CD4-positive, alpha-beta T cell treated with Interleukin-4 for 1 hour (primary cell): ENCODE data around the gene TRPM4.
"Not testable (repeated sequence)": the region's sequence is repeated elsewhere in the genome, so short reads cannot be mapped to it uniquely, and the experiment has no call there.

Source experiments
- DNase-seq, 2 donors: peaks; one replicate each; pipeline ENCODE4 v3.0.0-alpha.2; 2020 to 2022

TRPM4 gene

DNA sequence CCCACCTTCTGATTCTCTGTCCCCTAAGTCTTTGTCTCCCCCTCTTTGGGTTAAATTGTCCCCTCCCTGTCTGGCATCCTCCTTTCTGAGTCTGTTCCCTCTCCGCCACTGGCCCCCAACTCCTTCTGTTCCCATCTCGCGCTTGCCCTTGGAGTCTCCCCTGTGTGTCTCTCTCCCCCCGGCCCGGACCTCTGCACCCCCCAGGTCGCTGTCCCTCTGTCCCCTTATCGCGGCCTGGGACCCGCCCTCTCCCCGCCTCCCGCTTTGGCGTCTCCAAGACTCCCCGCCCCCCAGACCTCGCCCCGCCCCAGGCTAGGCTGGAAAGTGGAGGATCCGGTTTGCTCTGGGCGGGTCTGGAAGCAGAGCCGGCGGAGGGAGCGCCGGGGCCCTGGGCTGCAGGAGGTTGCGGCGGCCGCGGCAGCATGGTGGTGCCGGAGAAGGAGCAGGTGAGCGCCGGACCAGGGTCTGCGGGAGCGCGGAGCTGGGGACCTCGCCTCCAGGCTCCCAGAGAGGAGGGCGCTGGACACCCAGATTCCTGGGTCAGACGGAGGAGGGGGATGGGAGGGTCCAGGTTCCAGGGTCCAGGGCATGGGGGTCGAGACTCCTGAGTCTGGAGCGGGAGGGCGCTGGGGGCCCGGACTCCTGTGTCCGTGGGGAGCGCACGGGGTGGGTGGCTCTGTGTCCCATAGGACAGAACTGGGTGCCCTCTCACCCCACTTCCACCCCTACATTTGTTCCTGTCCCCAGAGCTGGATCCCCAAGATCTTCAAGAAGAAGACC lies at the start of gene TRPM4:
Gene TRPM4, plus strand, starts transcription at position 348 of the 780 bp plus-strand sequence. Its CDS starts 75 bp downstream, at position 423.
- peak in 1 of 2 donors; percentile 29 for DNase-seq

DNA sequence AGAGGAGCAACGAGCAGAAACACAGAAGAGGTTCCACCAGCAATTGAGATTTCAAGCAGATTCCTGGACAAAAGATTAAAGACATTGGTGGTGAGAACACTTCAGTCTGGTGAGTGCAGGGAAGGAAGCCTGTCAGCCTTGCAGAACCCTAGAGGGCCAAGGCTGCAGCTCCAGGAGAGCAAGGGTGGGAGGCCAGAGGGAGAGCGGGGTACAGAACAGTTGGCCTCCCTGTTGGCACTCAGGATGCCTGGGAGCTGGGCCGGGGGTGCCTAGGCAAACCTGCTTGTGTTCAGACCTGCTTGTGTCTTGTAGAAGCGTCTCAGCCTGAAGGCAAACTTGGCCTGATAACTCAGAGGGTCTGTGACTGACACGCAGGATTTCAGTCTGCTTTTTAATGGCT lies 48.5 kb upstream of the TRPM4 start:
- DNase-seq = no peak

DNA sequence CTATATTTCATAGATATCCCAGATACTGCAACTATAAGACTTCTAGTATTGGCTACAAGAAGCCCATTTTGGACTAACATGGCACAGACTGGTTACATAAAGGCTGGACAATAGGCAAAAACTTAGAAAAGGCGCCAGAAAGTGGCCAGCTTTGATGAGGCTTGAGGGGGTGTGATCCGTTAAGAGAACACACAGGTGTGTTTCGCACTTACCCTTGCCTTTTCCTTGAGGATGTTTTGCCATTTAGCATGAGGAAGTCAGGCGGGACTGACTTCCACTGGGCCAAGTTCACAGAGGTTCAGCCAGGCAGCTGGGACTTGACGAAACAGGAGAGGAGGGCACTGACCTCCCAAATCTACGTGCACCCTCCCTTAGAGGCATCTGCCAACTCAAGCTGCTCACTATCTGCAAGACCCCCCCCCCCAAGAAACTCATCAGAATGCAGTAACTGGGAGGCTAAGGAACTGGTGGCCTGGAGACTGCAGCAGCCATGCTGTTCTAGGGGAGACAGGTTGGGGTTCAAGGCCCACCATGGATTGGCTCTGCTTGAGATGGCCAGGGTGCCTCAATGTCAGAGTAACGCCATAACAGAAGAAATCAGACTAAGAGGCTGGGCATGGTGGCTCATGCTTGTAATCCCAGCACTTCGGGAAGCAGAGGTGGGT lies 47.9 kb upstream of the TRPM4 start:
- DNase-seq = no peak

DNA sequence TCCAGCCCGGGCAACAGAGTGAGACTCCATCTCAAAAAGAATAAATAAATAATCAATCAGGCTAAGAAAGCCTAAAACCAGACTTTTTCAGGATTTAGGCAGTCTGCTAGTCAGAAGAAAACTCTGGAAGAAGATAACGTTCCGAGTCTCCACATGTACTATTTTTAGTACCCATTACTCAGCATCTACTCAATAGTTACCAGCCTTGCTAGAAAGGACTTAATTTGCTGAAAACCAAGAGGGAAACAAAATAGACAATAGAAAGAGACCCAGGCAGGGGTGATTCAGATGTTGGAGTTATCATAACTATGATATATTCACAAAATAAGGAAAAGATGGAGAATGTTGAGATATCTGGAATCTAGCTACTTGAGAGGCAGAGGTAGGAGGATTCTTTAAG lies 47.0 kb upstream of the TRPM4 start:
- no peak for DNase-seq

DNA sequence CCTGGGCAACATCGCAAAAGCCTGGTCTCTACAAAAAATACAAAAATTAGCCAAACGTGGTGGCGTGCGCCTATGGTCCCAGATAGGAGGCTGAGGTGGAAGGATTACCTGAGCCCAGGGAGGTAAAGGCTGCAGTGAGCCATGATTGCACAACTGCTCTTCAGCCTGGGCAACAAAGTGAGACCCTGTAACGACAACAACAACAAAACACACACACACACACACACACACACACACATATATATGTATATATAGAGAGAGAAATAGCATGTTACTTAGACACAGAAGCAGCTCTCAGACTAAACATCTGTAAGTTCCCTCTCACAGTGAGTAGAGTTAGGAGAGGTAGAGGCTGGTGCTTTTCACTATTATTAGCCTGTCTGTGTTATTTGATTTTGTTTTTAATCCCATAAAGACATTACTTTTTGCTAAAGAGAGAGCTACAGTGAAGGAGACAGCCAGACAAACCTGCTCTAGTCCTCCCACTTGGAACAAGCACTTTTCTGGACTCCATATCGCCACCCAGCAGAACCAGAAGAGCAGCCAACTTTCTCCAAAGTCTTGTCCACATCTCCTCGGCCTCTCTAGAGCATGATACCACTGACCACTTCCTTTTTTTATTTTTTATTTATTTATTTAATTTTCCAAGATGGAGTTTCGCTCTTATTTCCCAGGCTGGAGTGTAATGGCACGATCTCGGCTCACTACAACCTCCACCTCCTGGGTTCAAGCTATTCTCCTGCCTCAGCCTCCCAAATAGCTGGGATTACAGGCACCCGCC lies 46.2 kb upstream of the TRPM4 start:
- DNase-seq = no peak

DNA sequence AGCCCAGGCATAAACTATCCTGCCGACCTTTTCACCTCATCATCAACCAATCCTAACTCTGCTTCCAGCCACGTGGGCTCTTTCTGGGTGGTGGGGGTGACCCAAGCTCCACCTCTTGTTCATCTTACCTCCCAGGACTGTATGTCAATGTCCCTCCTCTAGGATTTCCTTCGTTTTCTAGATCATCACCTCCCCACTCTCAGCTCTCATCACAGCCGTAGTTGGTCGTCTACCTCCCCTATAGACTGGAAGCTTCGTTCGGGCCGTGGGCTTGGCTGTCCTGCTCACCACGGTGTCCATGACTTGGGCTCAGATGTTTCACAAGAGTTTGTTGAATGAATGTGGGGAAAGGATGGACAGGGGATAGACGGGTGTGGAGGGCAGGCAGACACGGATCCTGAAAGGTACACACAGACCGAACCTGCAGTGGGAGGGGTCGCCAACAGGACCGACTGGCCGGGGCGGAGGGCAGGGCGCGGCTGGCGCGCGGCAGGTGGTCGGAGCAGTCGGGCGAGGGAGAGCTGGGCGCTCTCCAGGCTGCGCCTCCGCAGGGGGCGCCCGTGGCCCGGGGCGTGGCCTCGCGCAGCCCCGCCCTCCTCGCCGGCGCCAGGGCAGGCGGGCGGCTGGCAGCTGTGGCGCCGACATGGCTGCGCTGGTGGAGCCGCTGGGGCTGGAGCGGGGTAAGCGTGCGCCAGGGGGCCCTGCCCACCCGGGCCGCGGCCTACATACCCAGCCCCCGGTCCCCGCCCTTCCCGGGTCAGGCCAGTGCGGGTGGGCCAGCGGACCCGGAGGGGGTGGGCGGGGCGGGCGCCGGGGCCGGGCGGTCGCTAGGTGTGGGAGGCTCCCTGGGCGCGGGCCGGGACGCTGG lies 43.6 kb upstream of the TRPM4 start, which contains the start of gene LIN7B:
Gene LIN7B, plus strand, starts transcription at position 609 of the 868 bp plus-strand sequence. Its CDS starts 35 bp downstream, at position 644.
- peak; percentile 75 to 81 for DNase-seq

DNA sequence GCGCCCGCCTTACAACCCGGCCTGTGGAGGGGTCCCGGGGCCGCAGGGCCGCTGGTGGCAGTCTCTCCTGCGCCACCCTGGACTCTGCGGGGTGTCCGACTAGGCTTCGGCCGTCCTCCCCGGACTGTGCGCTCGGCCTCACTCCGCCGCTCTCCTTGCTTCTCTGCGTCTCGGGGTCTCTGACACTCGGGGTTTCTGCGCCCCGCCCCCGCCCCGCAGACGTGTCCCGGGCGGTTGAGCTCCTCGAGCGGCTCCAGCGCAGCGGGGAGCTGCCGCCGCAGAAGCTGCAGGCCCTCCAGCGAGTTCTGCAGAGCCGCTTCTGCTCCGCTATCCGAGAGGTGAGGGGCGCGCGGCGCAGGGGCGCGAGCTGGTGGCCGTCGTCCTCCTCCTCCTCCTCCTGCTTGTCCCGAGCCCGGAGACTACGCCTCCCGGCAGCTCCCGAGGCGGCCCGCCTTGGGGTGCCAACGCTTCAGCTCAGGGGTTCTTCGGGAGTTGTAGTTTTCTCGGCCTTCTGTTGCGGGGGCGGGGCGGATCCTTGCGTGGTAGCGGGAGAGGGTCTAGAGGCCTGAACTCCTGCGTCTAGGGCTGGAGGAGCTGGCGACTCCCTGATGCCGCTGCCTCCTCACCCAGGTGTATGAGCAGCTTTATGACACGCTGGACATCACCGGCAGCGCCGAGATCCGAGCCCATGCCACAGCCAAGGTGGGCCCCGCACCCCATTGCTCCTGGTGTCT lies 42.8 kb upstream of the TRPM4 start:
- DNase-seq = peak; percentile 55 to 56

DNA sequence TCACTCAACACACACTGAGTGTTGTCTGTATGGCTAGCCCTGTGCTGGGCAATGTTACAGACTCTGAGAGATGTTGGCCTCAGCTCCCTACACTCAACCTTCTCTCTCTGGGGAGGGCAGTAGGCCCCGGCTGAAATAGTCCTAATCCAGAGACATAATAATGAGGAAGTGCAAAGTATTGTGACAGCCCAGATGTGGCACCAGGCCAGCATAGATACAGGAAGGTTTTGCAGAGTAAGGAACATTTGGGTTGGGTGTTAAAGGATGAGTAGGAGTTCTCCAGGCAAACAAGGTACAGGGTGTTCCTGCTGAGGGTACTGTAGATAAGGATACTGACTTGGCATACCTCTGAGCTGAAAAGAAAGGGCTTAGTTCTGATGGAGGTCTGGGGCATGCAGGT lies 41.0 kb upstream of the TRPM4 start:
- DNase-seq = no peak

DNA sequence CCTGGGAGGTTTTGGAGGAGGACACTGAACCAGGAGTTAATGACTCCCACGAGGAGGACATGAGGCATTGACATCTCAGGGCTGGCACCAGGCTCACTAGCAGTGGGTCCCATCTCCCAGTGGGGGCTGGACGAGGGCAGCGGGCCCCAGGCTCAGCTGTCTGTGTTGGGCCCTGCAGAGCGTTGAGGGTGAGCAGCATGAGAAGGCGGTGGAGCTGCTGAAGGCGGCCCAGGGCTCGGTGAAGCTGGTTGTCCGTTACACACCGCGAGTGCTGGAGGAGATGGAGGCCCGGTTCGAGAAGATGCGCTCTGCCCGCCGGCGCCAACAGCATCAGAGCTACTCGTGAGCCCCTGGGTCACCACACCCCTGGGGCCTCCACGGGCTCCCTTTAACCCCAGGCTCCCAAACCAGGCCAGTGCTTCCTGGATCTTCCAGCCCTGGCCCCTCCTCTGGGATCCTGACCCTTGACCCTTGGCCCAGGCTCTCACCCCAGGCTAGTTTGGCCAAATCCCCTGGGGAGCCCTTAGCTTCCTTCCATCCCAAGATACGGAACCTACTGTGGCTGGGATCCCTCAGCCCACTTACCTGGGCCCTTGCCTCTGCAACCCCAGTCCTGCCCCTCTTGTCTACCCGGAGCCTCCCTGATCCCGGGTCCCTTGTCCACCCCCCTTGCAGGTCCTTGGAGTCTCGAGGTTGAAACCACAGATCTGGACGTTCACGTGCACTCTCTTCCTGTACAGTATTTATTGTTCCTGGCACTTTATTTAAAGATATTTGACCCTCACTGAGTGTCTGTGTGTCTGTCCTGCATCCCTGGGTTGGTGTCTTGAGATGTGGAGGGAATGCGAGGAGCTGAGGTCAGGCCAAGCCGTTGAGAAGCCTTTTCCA lies 39.7 kb upstream of the TRPM4 start:
- DNase-seq = no peak

DNA sequence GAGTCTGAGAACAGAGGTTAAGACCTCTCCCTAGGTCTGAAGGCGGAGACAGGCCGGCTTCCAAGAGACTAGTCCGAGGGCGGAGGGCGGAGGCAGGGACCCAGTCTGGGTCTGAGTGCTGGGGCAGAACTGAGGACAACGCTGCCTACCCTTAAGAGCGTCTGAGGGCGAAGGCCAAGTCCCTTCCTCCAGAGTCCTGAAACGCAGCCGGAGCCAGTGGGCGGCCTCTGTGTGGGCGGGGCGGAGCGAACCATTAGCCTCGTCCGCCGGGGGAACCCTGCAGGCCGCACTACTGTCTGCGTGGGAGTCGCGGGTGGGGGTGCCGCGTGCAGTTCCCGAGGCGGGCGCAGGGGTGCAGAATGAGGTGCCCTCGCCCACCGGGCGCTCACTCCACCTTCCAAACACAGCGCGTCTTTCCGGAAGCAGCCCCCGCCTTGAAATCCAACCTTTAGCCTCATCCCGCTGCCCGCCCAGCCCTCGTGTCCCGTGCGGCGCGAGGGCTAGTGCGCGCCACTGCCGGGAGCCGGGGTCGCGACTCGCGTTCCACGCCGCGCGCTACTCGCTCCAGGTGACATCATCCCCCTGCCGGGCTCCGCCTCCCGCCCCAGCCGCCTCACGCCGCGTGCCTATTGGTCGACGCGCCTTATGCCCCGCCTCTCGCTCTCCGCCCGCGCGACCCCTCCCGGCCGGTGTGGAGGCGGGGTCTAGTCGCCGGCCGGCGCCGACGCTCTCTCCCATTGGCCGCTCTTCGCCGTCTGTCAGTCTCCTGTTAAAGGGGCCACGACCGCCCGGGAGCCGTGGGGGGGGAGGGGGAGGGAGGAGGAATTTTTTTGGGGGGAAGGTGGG lies 38.8 kb upstream of the TRPM4 start, which contains the start of gene C19orf73:
Gene C19orf73, minus strand, starts transcription at position 579 of the 846 bp plus-strand sequence. Its CDS starts 121 bp downstream, at position 458.
- peak; percentile 96 to 97 for DNase-seq

DNA sequence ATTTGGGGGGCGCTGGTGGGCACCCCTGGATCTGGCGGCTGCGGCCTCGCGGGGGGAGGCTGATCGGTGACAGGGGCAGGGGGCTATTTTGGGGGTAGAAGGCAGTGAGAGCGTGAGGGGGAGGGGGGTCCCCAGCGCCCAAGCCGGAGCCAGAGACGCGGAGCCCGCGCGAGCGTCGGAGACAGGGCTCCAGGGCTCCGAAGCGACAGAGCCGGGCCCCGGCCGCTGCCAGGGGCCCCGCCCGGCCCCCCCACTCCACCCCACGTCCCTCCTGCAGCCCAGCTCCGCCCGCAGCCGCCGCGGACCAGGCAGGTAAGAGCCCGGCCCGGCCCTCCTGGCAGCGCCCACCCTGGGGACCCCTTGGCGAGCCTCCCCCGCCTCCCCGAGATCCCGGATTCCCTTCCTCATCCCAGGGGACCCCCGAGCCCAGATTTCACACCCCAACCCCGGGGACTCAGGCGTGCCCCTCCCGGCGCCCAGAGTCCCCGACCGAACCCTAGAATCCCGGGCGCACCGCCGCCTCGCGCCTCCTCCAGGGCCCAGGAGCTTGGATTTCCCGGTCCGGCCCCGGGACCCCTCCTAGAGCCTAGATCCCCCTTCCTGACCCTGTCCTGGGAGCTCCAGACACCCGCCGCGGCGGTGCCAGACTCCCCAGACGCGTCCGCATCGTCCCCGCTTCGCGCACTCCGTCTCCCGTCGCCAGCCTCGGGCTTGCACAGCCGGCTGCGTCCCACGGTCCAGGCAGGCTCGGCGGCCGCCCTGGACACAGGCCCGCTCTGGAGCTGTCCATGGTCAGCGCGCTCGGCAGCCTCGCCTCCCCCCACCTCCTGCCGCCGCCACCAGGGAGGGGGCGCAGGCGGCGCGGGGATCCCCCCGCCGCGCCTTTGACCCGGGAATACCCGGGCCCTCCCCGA lies 37.9 kb upstream of the TRPM4 start, which contains the start of gene PPFIA3:
Gene PPFIA3, plus strand, starts transcription at position 134 of the 914 bp plus-strand sequence. CDS start 8,330 bp downstream, outside the sequence.
- peak in 1 of 2 donors; percentile 30 for DNase-seq

DNA sequence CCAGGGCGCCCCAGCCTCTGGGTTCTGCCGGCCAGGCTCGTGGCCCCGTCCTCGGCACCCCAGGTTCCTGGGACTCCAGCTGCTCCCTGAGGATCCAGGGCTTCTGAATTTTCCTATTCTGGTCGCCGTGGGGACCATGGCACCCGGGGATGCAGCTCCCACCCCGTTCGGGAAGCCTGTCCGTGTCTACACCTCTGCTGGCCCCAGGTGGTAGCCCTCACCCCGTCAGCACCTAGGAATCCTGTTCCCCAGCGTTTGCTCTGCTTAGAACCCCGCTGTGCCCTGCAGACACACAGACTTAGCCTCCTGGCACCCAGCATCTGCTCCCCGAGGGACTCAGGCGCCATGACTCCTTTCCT lies 37.3 kb upstream of the TRPM4 start:
- DNase-seq = no peak

DNA sequence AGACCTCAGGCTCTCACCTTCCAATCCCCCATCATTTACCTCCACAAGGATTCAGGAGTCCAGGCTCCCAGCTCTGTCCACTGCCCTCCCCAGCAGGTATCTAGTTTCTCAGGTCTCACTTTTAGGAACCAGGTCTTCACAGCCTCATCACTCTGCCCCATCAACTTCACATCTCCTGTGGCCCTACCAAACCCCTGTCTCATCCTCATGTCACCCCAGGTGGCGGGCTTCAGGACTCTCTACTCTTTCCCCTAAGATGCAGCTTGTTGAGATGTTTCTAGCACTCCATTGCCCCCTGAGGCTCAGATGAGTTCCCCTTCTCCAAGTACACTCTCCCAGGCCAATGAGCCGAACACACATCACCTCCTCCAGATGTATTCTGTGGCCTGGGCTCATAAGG lies 36.7 kb upstream of the TRPM4 start:
- DNase-seq = no peak

DNA sequence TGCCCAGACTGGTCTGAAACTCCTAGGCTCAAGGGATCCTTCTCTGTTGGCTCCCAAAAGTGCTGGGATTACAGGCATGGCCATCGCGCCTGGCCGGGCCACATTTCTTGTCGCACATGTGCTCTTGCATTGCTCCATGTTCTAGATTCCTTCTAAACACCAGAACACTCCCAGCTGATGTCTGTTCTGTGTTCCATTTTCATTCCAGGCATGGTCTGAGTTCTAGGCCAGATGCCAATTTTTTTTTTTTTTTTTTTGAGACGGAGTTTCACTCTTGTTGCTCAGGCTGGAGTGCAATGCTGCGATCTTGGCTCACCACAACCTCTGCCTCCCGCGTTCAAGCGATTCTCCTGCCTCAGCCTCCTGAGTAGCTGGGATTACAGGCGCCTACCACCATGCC lies 35.8 kb upstream of the TRPM4 start:
- DNase-seq = not testable (repeated sequence)

DNA sequence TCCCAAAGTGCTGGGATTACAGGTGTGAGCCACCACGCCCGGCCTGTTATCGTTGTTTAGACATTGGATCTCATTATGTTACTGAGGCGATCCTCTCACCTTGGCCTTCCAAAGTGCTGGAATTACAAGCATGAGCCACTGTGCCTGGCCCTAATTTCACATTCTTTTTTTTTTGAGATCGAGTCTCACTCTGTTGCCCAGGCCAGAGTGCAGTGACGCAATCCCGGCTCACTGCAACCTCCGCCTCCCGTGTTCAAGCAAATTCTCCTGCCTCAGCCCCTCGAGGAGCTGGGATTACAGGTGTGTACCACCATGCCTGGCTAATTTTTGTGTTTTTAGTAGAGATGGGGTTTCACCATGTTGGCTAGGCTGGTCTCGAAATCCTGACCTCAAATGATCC lies 34.3 kb upstream of the TRPM4 start:
- not testable (repeated sequence) for DNase-seq

DNA sequence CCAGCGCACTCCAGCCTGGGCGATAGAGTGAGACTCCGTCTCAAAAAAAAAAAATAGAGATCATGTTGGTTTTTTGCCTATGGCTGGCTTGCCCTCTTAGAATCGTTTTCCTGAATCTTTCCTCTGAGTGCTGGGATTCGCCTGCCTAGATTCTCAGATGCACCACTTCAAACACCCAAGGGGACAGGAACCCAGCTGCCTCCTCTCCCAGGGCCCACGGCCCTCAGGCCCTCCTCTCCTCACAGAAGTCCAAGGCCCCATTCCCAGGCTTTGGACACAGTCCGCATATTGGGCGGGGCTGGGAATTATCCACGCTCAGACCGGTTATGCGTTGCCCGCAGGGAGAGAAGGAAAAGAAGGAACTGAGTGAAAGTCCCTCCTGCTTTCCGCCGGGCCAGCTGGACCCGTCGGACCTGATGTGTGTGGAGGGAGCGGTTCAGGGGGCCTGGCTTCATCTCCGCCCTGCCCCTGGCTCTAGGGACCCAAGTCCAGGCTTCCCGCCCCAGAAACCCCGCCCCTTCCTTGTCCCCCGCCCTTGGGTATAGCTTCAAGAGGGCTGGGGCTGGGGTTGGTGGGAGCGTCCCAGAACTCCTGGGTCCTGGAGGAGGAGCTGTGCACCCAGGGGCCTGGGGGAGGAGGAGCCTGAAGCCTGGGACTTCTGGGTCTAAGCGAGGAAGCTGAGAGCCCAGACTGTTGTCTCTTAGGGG lies 32.4 kb upstream of the TRPM4 start:
- no peak for DNase-seq

DNA sequence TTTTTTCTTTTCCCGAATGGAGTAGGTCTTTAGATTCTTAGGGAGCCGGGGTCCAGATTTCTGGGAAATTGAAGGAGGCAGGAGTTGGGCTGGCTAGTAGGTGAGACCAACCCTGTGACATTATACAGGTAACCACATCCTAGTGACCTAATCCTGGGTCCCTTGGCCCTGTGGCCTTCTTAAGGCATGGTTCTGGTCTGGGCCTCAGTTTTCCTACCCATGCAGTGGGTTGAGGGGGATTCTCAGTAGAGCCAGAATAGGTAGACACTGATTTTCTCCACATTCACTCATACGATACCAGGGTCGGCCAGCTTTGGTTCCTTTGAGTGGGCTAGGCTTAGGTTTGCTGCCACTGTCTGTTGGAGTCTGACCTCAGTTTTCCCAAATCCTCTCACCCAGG lies 31.0 kb upstream of the TRPM4 start:
- no peak for DNase-seq

DNA sequence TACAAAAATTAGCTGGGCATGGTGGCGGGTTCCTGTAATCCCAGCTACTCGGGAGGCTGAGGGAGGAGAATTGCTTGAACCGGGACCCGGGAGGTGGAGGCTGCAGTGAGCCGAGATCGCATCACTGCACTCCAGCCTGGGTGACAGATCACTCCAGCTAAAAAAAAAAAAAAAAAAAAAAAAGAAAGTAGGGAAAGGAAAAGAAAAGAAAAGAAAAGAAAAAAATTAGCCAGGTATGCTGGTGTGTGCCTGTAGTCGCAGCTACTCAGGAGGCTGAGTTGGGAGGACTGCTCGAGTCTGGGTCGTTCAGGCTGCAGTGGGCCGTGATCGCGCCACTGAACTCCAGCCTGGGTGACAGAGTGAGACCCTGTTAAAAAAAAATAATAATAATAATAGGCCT lies 30.4 kb upstream of the TRPM4 start:
- not testable (repeated sequence) for DNase-seq
